GM12874 (cell line): ENCODE results near the gene NHEJ1.

ENCODE experiments used
- TF ChIP-seq, protein P1 (sequence below): IDR thresholded peaks from 2 replicates; pipeline ENCODE4 v1.5.1; 2011; ENCODE audit warnings: low read depth, mild to moderate bottlenecking, control low read depth, low read length, moderate library complexity; ENCODE audit not compliant: insufficient read depth

Gene NHEJ1

GRCh38 chr2:219116776-219117646 lies 43.6 kb downstream of the NHEJ1 start:
- TF ChIP-seq, protein P1, sequence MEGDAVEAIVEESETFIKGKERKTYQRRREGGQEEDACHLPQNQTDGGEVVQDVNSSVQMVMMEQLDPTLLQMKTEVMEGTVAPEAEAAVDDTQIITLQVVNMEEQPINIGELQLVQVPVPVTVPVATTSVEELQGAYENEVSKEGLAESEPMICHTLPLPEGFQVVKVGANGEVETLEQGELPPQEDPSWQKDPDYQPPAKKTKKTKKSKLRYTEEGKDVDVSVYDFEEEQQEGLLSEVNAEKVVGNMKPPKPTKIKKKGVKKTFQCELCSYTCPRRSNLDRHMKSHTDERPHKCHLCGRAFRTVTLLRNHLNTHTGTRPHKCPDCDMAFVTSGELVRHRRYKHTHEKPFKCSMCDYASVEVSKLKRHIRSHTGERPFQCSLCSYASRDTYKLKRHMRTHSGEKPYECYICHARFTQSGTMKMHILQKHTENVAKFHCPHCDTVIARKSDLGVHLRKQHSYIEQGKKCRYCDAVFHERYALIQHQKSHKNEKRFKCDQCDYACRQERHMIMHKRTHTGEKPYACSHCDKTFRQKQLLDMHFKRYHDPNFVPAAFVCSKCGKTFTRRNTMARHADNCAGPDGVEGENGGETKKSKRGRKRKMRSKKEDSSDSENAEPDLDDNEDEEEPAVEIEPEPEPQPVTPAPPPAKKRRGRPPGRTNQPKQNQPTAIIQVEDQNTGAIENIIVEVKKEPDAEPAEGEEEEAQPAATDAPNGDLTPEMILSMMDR, result no peak

DNA sequence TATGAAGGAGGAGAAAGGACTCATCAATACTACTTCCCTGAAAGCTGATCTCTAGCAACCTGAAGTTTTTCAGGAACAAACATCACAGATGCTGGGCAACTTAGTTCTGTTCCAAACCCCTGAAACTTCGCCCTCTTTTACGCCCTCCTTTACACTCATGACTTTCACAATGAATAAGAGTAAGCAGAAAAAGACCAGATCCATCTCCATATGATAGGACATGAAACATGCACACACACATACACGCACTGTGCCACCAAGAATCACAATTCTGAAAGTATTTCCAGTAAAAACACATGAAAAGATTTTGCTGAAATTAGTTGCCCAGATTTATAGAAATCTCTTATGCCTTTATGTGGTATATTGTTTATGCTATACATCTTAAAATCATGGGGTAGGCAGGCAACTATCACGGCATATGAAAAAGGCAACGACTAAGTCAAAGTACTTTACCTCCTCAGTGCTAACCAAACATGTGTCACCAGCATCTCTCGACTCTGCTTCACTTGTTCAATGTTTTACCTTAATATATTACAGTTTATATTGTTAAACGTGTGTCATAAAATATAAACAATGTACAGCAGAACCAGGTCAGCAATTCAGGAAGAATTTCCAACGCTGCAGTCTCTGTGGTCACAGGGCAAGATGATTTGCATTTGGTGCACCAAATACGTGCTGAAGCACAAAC lies 47.8 kb downstream of the NHEJ1 start:
- TF ChIP-seq, protein P1, result no peak

DNA sequence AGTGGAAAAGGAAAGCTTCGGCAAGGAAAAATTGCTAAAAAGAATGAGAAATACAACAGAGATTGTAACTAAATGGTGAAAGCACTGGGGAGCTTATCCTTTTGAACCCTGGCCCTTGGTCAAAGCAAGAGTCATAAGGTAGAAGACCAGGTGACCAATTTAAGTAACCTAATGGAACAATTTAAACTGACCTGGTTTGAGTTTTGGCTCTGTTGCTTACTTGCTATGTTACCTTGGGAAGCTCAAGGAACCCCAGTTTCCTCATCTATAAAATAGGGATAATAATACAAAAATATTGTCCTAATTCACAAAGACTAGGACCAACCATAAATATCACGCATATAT lies 48.6 kb downstream of the NHEJ1 start:
- TF ChIP-seq, protein P1, result no peak

DNA sequence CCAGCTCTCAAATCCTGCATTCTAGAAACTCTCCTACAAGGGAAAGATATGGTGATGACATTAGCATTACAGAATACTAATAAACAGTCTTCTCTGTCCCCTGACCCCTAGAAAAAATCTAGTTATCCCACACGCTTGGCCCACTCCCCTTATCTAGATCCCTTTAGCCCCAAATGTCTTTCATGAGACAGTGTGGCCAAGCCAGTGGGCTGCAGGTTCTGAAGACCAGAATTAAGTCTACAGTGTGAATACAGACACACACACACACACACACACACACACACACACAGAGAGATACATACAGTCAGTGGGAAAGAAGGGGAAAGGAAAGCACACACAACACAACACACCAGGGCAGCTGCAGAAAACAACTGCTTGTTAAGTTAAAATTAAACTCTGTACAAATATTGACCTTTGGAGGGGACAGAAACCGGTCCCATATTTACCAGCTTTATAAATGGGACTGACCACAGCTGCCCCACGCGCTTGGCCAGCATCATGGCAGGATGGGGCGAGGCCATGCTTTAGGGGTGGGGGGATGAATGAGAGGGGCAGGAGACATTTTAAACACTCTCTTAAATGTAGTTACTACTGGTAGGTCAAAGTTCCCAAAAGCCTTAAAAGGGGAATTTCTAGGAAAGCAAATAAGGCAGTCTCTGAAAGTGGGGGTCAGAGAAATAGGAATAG lies 49.1 kb downstream of the NHEJ1 start:
- TF ChIP-seq, protein P1, result no peak

- TF ChIP-seq, protein P1, result no peak
Observed at GRCh38 chr2:219109471-219109870, 51.1 kb downstream of the NHEJ1 start.

DNA sequence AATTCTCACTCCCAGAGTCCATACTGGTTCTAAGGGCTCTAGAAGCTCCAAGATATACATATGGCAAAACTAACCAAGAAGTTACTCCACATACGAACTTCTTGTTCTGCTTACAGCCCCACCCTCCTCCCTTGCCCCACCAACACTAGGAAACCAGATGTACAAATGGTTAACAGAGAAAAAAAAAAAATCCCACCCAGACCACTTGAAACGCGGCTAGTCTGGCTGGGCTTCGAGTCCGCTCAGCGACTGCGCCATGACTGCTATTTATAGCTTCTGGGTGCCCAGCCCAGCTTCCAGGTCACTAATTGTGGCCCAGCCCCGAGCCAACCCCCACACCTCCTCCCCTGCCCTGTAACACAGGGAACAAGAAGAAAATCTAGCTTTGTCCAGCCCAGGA lies 52.9 kb downstream of the NHEJ1 start:
- TF ChIP-seq, protein P1, result no peak

DNA sequence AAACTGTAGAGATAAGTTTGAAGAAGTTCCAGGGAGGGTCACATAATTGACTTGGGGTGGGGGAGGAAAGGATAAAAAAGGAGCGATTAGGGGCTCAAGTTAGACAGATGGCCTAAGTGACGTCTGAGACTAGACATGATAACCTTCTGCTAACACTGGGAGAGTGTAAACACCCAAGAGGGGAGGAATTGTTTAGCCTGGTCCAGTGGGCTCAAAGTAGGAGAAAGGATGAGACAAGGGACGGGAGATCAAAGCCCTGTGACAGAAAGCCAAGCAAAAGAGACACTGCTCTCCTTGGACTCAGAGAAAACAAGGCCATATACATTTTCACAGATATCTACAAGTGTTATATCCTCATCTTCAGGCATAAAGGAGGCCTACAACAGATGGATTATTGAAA lies 54.4 kb downstream of the NHEJ1 start:
- TF ChIP-seq, protein P1, result no peak
